Subcutaneous adipose tissue (tissue), 4 donors: ENCODE data around the gene SALL1. TPM values are rescaled to one million over a fixed set of nuclear protein-coding genes. Genes with fewer than 3 reads are reported as not detected.

Experiments
- total RNA-seq, 4 donors: library from RNA; depleted of rRNA; stranded (reverse); fragments of >200 nt; gene quantifications; one replicate each; pipeline ENCODE4 v1.1.0, GENCODE V29; 2016
- TF ChIP-seq, protein P1 (sequence below): fragments of 450-650 bp; IDR thresholded peaks from one replicate; pipeline ENCODE4 v1.5.1; 2016; ENCODE audit warnings: low read depth, mild to moderate bottlenecking, control low read depth, antibody characterized with exemption, moderate library complexity

The SALL1 gene
- total RNA-seq, 4 donors from 2014 or later = 0.65 to 1.3 (median 0.67) TPM

DNA sequence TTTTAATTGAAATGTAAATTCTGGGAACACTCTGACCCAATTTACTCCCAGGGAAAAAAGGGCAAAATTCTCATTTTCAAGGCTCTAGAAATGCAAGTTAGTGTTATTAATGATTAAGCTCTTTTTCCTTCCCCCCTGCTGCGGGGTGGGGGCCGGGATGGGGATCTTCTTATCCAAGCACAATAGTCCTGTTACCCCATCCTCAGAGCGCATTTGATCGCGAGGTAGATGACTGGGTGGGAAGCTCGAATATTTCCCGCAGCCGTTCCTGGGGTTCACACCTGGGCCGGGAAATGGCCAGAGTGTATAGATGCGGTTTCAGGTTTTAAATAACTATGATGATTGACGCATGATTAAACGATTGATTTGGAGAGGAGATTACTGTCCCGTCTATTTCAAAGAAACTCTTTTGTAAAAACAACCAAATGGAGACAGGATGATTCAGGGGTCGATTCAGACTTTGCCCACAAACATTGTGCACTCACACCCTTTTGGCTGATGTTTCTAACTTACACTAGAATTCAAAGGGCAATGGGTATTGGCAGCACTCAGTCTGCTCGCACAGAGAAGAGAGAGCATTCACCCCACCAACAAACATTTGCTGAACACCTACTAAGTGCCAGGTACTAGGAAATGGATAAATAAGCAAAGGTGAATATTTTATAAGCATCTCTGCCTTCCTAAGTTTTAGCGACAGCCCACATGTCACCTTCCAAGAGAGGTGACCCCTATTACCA lies 55.0 kb downstream of the SALL1 start:
- TF ChIP-seq, protein P1, sequence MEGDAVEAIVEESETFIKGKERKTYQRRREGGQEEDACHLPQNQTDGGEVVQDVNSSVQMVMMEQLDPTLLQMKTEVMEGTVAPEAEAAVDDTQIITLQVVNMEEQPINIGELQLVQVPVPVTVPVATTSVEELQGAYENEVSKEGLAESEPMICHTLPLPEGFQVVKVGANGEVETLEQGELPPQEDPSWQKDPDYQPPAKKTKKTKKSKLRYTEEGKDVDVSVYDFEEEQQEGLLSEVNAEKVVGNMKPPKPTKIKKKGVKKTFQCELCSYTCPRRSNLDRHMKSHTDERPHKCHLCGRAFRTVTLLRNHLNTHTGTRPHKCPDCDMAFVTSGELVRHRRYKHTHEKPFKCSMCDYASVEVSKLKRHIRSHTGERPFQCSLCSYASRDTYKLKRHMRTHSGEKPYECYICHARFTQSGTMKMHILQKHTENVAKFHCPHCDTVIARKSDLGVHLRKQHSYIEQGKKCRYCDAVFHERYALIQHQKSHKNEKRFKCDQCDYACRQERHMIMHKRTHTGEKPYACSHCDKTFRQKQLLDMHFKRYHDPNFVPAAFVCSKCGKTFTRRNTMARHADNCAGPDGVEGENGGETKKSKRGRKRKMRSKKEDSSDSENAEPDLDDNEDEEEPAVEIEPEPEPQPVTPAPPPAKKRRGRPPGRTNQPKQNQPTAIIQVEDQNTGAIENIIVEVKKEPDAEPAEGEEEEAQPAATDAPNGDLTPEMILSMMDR = no peak

DNA sequence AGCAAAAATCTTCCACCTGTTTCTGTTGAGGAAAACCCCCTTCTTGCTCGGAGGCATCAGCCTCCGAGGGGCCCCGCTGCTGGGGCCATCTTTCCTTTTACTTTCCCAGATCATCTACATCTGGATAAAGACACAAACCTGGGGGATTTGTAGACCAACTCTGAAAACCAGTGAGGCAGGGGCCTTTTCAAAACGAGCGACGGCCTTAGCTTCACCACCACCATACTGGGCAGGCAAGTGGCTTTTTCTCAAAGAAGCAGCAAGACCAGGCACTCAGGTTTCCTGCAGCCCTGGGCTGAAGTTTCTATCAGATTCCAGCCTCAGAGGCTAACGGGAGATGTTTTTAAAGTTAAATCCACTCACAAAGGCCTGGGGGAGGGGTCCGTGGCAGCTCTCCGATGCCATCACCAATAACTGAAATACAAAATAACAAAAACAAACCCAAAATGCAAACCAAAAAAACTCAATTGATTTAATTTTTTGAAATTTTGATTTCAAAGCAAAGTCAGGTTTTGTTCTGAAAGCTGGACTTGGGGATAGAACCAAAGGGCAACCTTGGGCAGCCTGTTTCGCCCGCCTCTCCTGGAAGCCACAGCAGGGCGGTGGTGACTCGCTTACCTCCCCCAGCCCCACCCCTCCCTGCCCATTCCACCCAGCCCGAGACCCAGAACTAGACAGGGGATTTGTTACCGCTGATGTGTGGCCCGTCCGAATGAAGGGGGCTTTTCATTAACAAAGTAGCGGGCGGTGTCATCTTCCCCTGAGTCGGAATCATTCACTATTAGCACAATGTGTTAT lies 55.8 kb downstream of the SALL1 start:
- TF ChIP-seq, protein P1 = no peak

DNA sequence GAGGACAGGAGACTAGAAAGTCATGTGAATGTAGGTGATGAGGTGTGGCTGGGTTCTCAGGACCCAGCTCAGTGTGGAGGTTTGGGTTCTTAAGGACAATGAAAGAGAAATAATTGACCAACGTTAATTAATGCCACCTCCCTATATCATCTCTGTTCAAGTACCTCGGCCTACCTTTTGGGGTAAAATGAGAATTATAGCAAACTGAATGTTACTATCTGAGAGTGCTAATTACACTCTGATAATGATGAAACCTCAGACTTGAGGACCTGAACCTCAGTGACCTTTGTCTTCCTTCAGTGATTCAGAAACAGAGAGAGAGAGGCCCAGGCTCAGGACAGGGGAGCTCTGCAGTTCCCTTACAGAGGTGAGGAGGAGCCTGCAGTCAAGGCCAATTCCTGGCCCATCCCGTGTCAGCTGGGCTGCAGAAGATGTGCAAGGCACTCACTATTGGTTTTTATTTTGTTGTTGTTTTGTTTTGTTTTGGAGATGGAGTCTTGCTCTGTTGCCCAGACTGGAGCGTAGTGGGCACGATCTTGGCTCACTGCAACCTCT lies 57.3 kb downstream of the SALL1 start:
- TF ChIP-seq, protein P1 = no peak
